Loucy (cell line): Measurements from ENCODE around the gene MBLAC1.

Experiments
- H2AFZ ChIP-seq: fragments of 200-600 bp; sonication (generic); 2 replicates; pipeline ENCODE4 v1.6.0; 2016; ENCODE audit warnings: antibody characterized with exemption, mild to moderate bottlenecking, low read length, moderate library complexity
- H3F3A ChIP-seq: fragments of 200-600 bp; 2 replicates; pipeline ENCODE4 v1.6.0; 2016; ENCODE audit warnings: antibody characterized with exemption, low read depth, mild to moderate bottlenecking
- H3K27me3 ChIP-seq: fragments of 200-600 bp; sonication (generic); 2 replicates; pipeline ENCODE4 v1.6.1; 2014; ENCODE audit warnings: low read length, mild to moderate bottlenecking; ENCODE audit not compliant: insufficient read depth, poor library complexity, severe bottlenecking
- H3K36me3 ChIP-seq: fragments of 200-600 bp; sonication (generic); 2 replicates; pipeline ENCODE4 v1.6.1; 2016; ENCODE audit warnings: low read length; ENCODE audit not compliant: insufficient read depth
- H3K4me1 ChIP-seq: fragments of 200-600 bp; sonication (generic); 2 replicates; pipeline ENCODE4 v1.5.1; 2014; ENCODE audit warnings: low read length, mild to moderate bottlenecking; ENCODE audit not compliant: insufficient read depth, poor library complexity, severe bottlenecking
- H3K4me2 ChIP-seq: fragments of 200-600 bp; sonication (generic); 2 replicates; pipeline ENCODE4 v1.6.0; 2014; ENCODE audit warnings: antibody characterized with exemption, low read length, low read depth, mild to moderate bottlenecking; ENCODE audit not compliant: poor library complexity, severe bottlenecking
- H3K4me3 ChIP-seq: fragments of 200-600 bp; sonication (generic); 2 replicates; pipeline ENCODE4 v1.5.1; 2014; ENCODE audit warnings: low read length, mild to moderate bottlenecking, mixed read lengths; ENCODE audit not compliant: poor library complexity, severe bottlenecking
- H3K79me2 ChIP-seq: fragments of 200-600 bp; sonication (generic); 2 replicates; pipeline ENCODE4 v1.6.1; 2014; ENCODE audit warnings: low read length; ENCODE audit not compliant: insufficient read depth
- H3K9ac ChIP-seq: fragments of 200-600 bp; sonication (generic); 2 replicates; pipeline ENCODE4 v1.6.0; 2014; ENCODE audit warnings: mild to moderate bottlenecking, low read depth, low read length, moderate library complexity; ENCODE audit not compliant: poor library complexity, severe bottlenecking
- H3K9me2 ChIP-seq: fragments of 200-600 bp; sonication (generic); replicated peaks from 2 replicates; pipeline ENCODE4 v1.6.1; 2016; ENCODE audit warnings: low read depth, low read length, mixed read lengths
- H3K9me3 ChIP-seq: fragments of 200-600 bp; sonication (generic); 2 replicates; pipeline ENCODE4 v1.6.1; 2014; ENCODE audit warnings: mild to moderate bottlenecking, antibody characterized with exemption, low read length, low read depth; ENCODE audit not compliant: insufficient read depth
- H4K20me1 ChIP-seq: fragments of 200-600 bp; sonication (generic); 2 replicates; pipeline ENCODE4 v1.6.0; 2014; ENCODE audit warnings: antibody characterized with exemption, low read length, mild to moderate bottlenecking; ENCODE audit not compliant: insufficient read depth, poor library complexity, severe bottlenecking
- CTCF ChIP-seq: fragments of 200-600 bp; sonication (generic); conservative IDR thresholded peaks from 2 replicates; pipeline ENCODE4 v1.5.1; 2014; ENCODE audit warnings: mild to moderate bottlenecking, antibody characterized with exemption, low read length
- EZH2phosphoT487 ChIP-seq: fragments of 200-600 bp; IDR thresholded peaks from 2 replicates; pipeline ENCODE4 v1.6.1; 2018; ENCODE audit warnings: antibody characterized with exemption, mild to moderate bottlenecking, moderate library complexity, borderline replicate concordance

MBLAC1 gene

GRCh38 chr7:100177045-100178001 is 50.6 kb downstream of the MBLAC1 start, which contains the start of the genes GPC2 and STAG3:
TSS of gene GPC2 (minus strand) at chr7:100177381. CDS start at chr7:100177199, 182 bp downstream.
TSS of gene STAG3 (plus strand) at chr7:100177918. CDS start at chr7:100180557, 2,639 bp downstream.
- Histone ChIP-seq H3K9ac (peak within 1 kb of the TSS; percentile 85), H3K9me3 (no peaks in the 10 kb centered on the region), H2AFZ (peak within 1 kb of the TSS; percentile 92), H3K9me2 (no peaks in the 10 kb centered on the region), H3K27me3 (no peaks in the 10 kb centered on the region), H4K20me1 (peaks cover 4% of the 10 kb centered on the region), H3F3A (no peaks in the 10 kb centered on the region), H3K79me2 (peaks cover 25% of the 10 kb centered on the region), H3K4me3 (peak within 1 kb of the TSS; percentile 91), H3K36me3 (no peaks in the 10 kb centered on the region), H3K4me1 (peaks cover 17% of the 10 kb centered on the region), H3K4me2 (peak within 1 kb of the TSS; percentile 94)
- TF ChIP-seq EZH2phosphoT487 (no peak), CTCF (no peak)
